Activated T-helper 1 cell treated with anti-CD3 and anti-CD28 coated beads, Interleukin-2, amount 50 U/mL, for 16 hours (primary cell): Measurements from ENCODE around the gene RGS11.
"Not testable (repeated sequence)": the region's sequence is repeated elsewhere in the genome, so short reads cannot be mapped to it uniquely, and the experiment has no call there.

Experiments used
- DNase-seq, 2 donors: peaks; one replicate each; pipeline ENCODE4 v3.0.0-alpha.2; 2020; ENCODE audit warnings: low read depth in 1 of 2, low spot score in 1 of 2

The RGS11 gene

GRCh38 chr16:264440-264951 is 11.2 kb downstream of the RGS11 start:
- no peak for DNase-seq

- DNase-seq, result no peak
Measured at GRCh38 chr16:263944-264343, 11.8 kb downstream of the RGS11 start.

- no peak for DNase-seq
Measured at GRCh38 chr16:263182-263774, 12.5 kb downstream of the RGS11 start.

GRCh38 chr16:262121-262745 is 13.5 kb downstream of the RGS11 start:
- DNase-seq, result no peak

GRCh38 chr16:261031-261691 is 14.6 kb downstream of the RGS11 start:
- no peak for DNase-seq

- DNase-seq, result no peak
Measured at GRCh38 chr16:260326-260725, 15.4 kb downstream of the RGS11 start.

GRCh38 chr16:259814-260253 is 15.9 kb downstream of the RGS11 start:
- no peak for DNase-seq

- DNase-seq, result no peak
Measured at GRCh38 chr16:259226-259625, 16.5 kb downstream of the RGS11 start.

- DNase-seq, result not testable (repeated sequence)
Measured at GRCh38 chr16:258091-258490, 17.7 kb downstream of the RGS11 start.

GRCh38 chr16:255183-255582 is 20.6 kb downstream of the RGS11 start:
- DNase-seq, result no peak

GRCh38 chr16:254461-254860 is 21.3 kb downstream of the RGS11 start:
- DNase-seq, result no peak

- DNase-seq, result no peak
Measured at GRCh38 chr16:253833-254232, 21.9 kb downstream of the RGS11 start.

GRCh38 chr16:252366-253337 is 23.1 kb downstream of the RGS11 start:
- DNase-seq, result no peak

- DNase-seq, result no peak
Measured at GRCh38 chr16:249431-249830, 26.3 kb downstream of the RGS11 start.

- no peak for DNase-seq
Measured at GRCh38 chr16:247027-247426, 28.7 kb downstream of the RGS11 start.

- DNase-seq, result no peak
Measured at GRCh38 chr16:245105-245504, 30.6 kb downstream of the RGS11 start.

GRCh38 chr16:243348-243747 is 32.4 kb downstream of the RGS11 start:
- DNase-seq, result no peak

- no peak for DNase-seq
Measured at GRCh38 chr16:242281-242680, 33.5 kb downstream of the RGS11 start.

GRCh38 chr16:240559-240958 is 35.2 kb downstream of the RGS11 start:
- no peak for DNase-seq

GRCh38 chr16:239948-240277 is 35.8 kb downstream of the RGS11 start:
- no peak for DNase-seq
